Kidney tubule cell (primary cell): ENCODE data around the gene ARL2BP.
A peak's percentile ranks its signal among the peaks of the same experiment; 100 is the strongest.

Source experiments
- DNase-seq: peaks from one replicate; pipeline ENCODE4 v3.0.0-alpha.2; 2018; ENCODE audit warnings: low spot score

The ARL2BP gene

GRCh38 chr16:57283214-57283958, 38.3 kb downstream of the ARL2BP start:
- DNase-seq = no peak

GRCh38 chr16:57283959-57284208, 38.8 kb downstream of the ARL2BP start:
- no peak for DNase-seq

- peak; percentile 65 for DNase-seq
Observed at GRCh38 chr16:57284209-57284951, 39.3 kb downstream of the ARL2BP start, which contains the start of gene PLLP. Gene PLLP, minus strand, starts transcription at chr16:57284672. Its CDS starts 132 bp downstream, at chr16:57284540.

GRCh38 chr16:57284952-57285363, 39.9 kb downstream of the ARL2BP start:
- no peak for DNase-seq

- no peak for DNase-seq
Observed at GRCh38 chr16:57285379-57285778, 40.3 kb downstream of the ARL2BP start.

- DNase-seq = no peak
Observed at GRCh38 chr16:57289391-57290257, 44.6 kb downstream of the ARL2BP start.

- no peak for DNase-seq
Observed at GRCh38 chr16:57297856-57298255, 52.8 kb downstream of the ARL2BP start.

- DNase-seq = peak; percentile 92
Observed at GRCh38 chr16:57299009-57299718, 54.1 kb downstream of the ARL2BP start.

- peak; percentile 98 for DNase-seq
Observed at GRCh38 chr16:57299719-57300386, 54.8 kb downstream of the ARL2BP start.

GRCh38 chr16:57300387-57301125, 55.5 kb downstream of the ARL2BP start:
- peak; percentile 98 for DNase-seq

- no peak for DNase-seq
Observed at GRCh38 chr16:57301126-57301817, 56.2 kb downstream of the ARL2BP start.
